Measurements from ENCODE around the gene SLC37A1.

The SLC37A1 gene

GRCh38 chr21:42565206-42565810 lies 51.7 kb downstream of the SLC37A1 start:
- no peak for DNase-seq

GRCh38 chr21:42565886-42566523 lies 52.4 kb downstream of the SLC37A1 start:
- DNase-seq: no peak

GRCh38 chr21:42566524-42567213 lies 53.0 kb downstream of the SLC37A1 start:
- DNase-seq: no peak

GRCh38 chr21:42567214-42567555 lies 53.5 kb downstream of the SLC37A1 start:
- no peak for DNase-seq

GRCh38 chr21:42567861-42568260 lies 54.2 kb downstream of the SLC37A1 start:
- no peak for DNase-seq

GRCh38 chr21:42568376-42568775 lies 54.7 kb downstream of the SLC37A1 start:
- DNase-seq: no peak

- DNase-seq: no peak
Measured at GRCh38 chr21:42568866-42569731, 55.4 kb downstream of the SLC37A1 start.

- DNase-seq: no peak
Measured at GRCh38 chr21:42569732-42570301, 56.2 kb downstream of the SLC37A1 start.

GRCh38 chr21:42570362-42570761 lies 56.7 kb downstream of the SLC37A1 start:
- DNase-seq: no peak

GRCh38 chr21:42570841-42571387 lies 57.3 kb downstream of the SLC37A1 start:
- DNase-seq: no peak

- no peak for DNase-seq
Measured at GRCh38 chr21:42571391-42572150, 57.9 kb downstream of the SLC37A1 start.

GRCh38 chr21:42572906-42573495 lies 59.3 kb downstream of the SLC37A1 start:
- DNase-seq: no peak

- DNase-seq: no peak
Measured at GRCh38 chr21:42574234-42575027, 60.8 kb downstream of the SLC37A1 start.

GRCh38 chr21:42575111-42575510 lies 61.5 kb downstream of the SLC37A1 start:
- no peak for DNase-seq

GRCh38 chr21:42576639-42577038 lies 63.0 kb downstream of the SLC37A1 start:
- DNase-seq: no peak

GRCh38 chr21:42578034-42578433 lies 64.4 kb downstream of the SLC37A1 start:
- DNase-seq: no peak

- no peak for DNase-seq
Measured at GRCh38 chr21:42578761-42579415, 65.2 kb downstream of the SLC37A1 start.

- no peak for DNase-seq
Measured at GRCh38 chr21:42579456-42580075, 65.9 kb downstream of the SLC37A1 start.

- no peak for DNase-seq
Measured at GRCh38 chr21:42580076-42580792, 66.6 kb downstream of the SLC37A1 start.

Measured in activated effector memory CD4-positive, alpha-beta T cell treated with Interleukin-2 at 50 U/mL for 16 hours (primary cell).